GM20431 (cell line): ENCODE measurements around the gene CELF6.

Experiments used
- in situ Hi-C: fragments of 300-500 bp; cut with MseI, MboI; formaldehyde crosslinking; loops from one replicate; pipeline ENCODE4 v1.15.0; 2020; ENCODE audit warnings: low sequenced_read_pairs; ENCODE audit not compliant: unreplicated experiment

CELF6 gene

DNA sequence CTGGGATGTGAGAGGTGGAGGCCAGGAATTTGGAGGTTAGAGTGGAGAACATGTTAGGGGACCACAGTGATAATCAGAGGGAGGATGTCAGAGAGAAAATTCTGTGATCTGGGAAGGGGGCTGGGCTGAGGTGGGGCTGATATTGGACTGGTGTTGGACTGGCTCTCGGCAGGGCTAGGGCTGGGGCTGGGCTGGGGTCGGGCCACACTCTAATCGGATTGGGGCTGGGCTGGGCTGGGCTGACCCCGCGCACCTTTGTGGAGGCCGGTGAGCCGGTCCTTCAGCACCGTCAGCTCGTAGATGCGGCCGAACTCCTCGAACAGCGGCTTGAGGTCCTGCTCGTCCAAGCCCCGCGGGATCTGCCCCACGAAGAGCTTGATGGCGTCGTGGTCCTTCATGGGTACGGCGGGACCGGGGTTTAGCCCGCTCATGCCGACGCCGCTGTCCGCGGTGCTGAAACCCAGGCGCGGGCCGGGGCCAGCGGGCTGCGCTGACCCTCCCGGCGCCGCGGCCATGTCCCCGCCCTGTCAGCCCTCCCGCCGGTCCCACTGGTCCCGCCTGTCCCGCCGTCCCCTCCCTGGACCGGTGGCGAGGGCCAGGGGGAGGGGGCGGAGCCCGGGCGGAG, 485 bp downstream of the CELF6 start:
- in situ Hi-C loops, result no loop called here

GRCh38 chr15:72318408-72318942, 1.5 kb downstream of the CELF6 start:
- in situ Hi-C loops, result no loop called here

GRCh38 chr15:72315706-72316370, 4.1 kb downstream of the CELF6 start:
- in situ Hi-C loops, result no loop called here

DNA sequence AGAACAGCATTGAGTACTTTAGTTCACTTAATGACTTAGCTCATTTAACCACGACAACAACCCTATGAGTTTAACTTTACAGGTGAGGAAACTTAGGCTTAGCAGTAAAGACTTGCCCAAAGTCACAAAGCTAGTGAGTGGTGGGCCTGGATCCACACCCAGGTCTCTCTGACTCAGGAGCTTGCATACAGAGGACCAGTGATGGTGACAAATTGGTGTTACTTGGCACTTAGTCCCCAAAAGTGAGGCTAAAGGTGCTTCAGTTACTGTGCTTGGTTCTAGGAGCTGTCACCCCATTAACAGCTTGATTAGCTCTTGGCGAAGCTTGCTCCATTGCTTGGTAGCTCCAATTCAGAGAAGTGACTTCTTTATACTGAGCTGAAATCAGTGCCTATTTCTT, 6.1 kb downstream of the CELF6 start:
- in situ Hi-C loops, result no loop called here

DNA sequence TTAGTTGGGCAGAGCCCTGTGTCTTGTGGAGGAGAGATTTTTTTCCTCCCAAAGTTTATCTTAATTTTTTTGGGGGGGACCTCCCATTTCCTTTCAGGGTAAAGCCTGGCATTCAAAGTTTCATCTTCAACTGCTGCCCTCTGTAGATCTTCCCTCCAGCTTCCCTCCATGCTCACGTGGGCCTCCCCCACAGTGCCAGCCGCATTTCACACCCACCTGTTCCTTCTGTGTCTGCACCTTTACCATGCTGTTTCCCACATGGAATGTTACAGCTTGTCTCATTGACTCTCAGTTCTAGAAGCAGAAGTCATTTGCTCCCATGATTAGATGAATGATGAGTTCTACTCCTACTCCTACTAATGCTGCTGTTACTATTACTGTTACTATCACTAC, 6.5 kb downstream of the CELF6 start:
- in situ Hi-C loops, result no loop called here

DNA sequence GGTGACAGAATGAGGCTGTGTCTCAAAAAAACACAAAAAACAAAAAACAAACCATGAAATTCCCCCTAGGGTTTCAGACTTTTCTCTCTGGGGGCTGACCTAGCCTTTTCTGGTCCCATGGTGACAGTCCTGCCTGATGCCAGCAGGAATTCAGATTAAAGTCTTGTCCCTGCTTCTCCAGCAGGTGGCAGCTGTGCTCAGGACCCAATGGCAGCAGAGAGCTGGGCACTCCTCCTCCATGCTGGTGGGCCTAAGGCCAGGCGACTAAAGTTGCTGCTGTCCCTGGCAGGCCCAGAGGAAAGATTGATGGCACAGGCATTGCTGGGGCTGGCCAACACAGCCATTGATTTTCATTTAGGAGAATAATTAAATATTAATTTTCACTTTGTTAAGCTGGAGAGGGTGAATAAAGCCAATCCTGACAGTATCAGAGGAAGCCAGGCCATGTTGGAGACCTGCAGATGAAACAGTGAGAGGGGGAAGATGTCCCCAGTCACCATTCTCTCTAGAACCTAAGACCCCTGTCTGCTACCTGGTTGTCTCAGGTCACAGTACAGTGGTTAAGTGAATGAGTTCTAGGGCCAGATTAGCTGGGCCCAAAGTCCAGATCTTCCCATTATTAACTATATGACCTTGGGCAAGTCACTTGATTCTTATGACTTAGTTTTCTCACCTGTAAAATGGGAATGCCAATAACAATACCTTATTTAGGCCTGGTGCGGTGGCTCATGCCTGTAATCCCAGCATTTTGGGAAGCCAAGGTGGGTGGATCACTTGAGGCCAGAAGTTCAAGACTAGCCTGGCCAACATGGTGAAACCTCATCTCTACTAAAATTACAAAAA, 7.1 kb downstream of the CELF6 start:
- in situ Hi-C loops, result no loop called here

- in situ Hi-C loops, result no loop called here
These were observed 12.9 kb downstream of the CELF6 start for GRCh38 chr15:72307026-72307425.

DNA sequence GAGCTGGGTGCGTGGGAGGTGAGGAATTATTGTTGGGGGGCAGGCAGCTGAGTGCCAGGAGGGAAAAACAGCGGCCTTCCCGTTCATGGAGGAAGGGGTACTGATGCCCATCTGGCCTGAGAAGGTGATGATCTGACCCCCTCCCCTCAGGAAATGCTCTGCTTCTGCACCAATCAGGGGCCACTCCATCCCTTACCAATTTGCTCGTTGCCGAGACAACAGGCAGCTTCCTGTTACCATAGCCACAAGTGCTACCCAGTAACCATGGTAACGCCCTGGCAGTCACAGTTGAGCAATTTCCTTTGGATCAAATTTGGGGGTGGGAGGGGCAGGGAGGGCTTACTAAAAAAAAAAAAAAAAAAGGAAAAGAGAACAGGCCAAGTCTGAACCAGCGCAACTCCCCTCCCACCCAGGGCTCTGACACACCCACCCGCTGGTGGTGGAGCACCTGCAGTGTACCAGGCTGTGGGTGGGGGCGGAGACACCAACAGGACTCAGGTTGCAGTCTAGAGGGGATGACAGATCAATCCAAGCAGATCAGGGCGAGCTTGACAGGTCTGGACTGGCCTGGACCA, 13.7 kb downstream of the CELF6 start:
- in situ Hi-C loops, result no loop called here

DNA sequence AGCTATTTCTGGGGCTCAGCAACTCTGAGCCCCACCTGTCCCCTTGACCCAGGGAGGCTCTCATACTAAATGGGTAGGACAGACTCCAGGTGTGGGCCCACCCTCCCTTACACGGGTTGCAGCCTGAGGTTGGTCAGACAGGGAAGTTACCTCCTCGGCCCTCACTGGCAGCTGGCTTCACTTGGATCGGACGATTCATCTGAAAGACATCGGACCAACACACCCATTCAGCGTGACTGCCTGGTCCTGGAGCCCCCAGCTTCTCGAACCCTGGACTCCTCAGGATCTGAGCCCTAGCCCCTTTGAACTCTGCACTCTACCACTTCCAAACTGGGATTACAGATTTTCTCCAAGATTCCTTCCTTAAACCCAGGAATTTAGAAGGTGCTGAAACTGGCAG, 15.4 kb downstream of the CELF6 start:
- in situ Hi-C loops, result no loop called here

GRCh38 chr15:72302955-72303354, 17.0 kb downstream of the CELF6 start:
- in situ Hi-C loops, result no loop called here

DNA sequence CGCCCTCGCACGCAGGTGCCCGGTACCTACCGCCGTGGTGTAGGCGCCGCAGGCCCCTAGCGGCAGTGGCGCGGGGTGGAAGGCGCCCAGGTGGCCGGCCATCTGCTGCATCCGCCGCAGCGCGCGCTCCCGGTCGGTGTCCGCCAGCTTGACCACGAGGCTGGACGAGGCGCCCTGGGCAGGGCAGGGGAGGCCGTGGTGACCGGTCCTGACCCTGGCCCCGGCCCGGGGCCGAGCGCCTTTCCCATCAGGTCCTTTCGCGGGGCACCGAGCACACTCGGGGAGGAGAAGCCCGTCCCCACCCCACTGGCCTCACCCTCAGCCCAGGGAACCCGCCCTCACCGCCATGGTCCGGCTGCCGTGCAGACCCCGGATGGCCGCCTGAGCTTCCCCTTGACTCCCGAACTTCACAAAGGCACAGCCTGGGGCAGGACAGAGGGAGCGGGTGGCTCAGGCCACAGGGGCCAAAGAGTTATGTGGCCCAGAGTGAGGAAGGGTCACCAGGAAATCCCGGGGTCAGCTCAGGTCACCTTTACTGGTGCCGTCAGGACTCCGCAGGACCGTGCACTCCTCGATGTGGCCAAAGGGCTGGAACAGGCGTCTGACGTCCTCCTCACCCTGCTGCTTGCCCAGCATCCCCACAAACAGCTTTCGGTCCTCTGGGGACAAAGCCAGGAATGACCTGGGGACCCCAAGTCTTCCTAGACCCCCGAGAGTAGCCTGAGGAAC, 30.2 kb downstream of the CELF6 start:
- in situ Hi-C loops, result no loop called here

DNA sequence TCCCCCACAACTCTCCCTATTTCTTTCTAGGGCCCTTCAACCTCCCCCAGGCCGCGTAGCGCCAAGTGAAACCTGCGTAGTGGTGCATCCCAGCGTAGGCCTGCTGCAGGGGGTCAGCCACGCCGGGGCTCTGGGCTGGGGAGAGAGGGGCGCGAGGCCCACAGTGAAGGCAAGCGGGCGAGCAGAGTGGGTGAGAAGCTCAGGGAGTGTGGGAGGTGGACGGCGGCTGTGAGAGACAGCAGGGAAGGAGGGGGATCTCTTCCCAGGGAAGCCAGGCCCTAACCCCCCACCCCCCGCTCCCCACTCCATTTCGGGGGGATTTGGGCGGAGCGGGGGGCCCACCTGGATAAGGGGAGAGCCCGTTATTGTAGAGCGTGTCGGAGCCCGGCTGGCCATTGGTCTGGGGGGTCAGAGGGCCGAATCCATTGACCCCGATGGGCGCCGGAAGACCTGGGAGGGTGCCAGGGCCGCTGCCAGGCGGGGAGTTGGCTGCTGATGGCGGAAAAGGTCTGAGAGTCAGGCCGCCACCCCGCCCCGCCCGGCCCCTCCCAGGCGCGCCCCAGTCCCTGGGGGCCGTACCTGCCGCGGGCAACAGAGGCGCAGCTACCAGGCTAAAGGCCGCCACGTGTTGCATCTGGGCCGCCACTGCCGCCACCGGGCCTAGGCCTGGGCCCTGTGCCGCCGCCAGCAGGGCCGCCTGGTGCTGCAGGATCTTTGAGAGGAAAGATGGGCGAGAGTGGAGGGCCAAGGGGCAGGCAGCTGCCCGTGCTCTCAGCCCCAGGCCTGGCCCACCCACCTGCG, 31.0 kb downstream of the CELF6 start:
- in situ Hi-C loops, result no loop called here

DNA sequence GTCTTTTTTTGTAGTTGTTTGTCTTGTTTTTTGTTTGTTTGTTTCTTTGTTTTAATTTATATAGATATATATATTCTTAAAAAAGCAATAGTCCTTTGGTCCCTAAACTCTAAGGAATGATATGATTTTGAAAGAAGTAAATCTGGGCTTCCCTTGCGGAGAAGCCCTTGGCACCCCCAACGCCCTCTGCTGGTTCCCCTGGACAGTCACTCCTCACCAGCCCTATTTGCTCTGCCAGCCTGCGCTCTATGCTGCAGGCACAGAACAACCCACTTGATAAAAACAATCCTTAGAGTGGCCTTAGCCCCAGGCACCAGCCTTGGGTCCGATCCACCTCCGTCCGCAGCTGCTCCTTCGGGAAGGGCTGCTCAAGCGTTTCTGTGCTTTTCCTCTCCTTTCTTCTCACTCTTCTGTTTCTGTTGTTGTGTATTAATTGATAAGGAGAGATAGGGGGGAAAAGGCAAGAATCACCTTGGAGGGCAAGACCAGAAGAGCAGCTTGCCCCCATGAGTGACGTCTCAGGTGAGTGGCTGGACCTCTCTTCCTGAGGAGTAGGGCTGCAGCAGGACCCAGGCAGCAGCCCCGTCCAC, 33.9 kb downstream of the CELF6 start:
- in situ Hi-C loops, result no loop called here

DNA sequence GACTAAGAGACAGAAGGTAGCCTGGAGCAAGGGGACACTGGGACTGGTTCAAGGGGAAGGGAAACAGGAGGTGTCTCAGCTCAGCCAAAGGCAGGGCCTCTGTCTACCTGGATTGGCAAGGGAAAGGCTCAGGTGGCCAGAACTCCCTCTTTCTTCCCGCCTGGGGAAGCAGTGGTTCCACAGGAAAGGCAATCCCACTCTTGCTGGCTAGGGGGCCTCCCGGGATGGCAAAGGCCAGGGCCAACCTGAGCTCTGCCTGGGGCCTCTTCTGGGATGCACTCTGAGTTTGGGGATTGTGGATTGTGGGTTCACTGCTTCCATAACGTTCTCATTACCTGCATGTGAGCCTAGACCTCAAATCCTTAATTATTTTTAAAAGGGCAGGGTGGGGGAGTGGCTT, 34.6 kb downstream of the CELF6 start:
- in situ Hi-C loops, result no loop called here

DNA sequence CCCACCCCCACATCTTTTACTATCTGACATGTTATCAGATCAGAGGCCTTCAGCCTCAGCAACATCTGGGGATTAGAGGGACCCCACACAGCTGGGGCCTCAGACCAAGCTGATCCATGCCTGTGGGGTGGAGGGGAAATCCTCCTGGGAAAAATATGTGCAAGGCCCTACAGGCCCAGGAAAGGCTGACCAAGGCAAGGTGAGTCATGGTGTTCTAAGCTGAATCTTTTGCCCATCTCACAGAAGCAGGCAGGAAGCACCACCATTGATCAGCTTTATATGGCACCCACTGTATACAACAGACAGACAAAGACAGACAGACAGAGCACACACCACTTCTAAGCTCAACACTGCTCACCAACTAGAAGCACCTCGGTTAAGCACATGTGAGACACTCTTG, 35.2 kb downstream of the CELF6 start:
- in situ Hi-C loops, result no loop called here

GRCh38 chr15:72281713-72282112, 38.2 kb downstream of the CELF6 start:
- in situ Hi-C loops, result no loop called here

GRCh38 chr15:72280751-72281150, 39.2 kb downstream of the CELF6 start:
- in situ Hi-C loops, result no loop called here

DNA sequence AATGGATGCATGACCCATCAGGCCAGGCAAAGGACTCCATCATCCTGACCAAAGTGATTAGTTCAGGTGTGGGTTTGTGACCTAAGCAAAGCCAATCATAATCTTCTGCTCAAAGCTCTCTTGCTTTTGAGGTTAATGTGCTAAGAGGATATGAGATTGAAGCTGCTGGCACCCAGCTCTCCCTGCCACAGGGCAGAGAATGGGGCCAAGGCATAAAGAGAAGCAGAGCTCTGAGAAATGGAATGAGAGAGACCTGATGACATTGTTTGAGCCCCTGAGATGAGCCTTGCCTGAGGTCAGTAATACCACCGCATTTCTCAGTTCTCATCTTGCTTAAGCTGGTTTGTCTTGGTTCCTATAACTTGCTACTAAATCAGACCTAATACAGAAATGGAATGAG, 41.2 kb downstream of the CELF6 start:
- in situ Hi-C loops, result no loop called here

DNA sequence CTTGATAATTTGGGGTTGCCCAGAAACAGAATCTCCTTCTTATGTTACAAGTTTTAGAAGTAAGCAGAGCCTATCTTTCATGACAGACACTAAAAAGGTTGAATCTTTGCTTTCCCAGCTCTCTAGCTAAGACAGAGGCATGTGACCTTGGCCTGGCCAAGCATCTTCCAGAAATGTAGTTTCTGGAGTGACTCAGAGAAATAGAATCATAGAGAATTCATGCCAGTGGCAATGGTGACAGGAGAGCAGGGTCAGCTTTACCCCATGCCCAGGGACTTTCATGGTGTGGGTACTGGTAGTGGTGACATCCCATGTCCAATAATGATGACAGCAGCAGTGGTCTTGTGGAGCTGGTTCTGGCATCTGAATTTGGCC, 43.6 kb downstream of the CELF6 start:
- in situ Hi-C loops, result no loop called here
